CD4-positive, alpha-beta T cell treated with Interleukin-4 for 1 hour (primary cell): ENCODE data around the gene PHF23.

Experiments
- DNase-seq, 2 donors: peaks; one replicate each; pipeline ENCODE4 v3.0.0-alpha.2; 2020 to 2022

PHF23 gene

DNA sequence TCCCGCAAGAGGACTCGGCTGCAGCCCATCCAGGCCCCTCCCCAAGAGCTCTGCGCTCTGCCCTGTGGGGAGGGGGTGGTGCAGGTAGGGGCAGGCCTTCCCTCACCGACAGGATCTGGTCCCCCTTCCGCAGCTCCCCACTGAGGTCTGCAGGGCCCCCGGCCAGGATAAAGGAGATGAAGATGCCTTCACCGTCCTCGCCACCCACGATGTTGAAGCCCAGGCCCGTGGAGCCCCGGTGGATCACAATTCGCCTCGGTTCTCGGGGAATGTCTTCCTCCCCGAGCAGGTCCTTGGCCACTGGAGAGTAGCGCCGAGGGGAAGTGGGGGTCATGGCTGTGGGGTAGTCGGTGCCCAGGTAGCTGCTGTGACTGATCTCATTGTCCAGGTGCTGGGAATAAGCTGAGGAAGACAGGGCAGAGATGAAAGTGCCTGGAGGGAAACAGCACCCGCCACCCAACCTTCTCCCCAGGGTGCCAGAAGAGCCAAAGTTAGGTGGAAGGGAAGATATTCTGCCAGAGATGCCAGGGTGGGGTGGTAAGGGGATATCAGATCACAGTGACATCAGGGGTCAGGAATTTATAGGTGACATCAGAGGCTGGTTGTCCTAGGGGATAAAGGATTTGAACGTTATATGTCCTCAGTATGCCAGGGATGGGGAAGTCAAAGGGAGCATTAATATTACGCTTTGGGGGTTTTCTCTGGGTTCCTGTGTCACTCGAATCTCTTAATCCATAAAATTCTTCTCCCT, 42.4 kb downstream of the PHF23 start:
- no peak for DNase-seq

DNA sequence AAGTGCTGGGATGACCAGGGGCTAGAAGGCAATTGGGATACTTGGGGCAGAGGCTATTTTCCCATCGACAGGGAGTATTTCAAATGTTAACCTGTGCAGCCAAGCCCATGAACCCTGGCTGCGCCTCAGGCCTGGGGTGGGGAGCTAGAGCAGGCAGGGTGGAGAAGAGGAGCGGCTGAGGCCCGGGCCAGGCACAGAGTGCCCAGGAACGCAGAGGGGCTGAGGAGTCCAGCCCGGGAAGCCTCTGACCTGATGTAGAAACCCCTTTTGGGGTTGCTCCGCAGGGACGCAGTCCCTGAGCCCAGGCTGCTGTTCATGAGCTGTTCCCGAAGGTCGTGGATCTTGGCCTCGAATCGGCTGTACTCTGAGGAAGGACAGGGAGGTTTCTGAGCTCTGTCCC, 43.3 kb downstream of the PHF23 start:
- DNase-seq, result no peak

DNA sequence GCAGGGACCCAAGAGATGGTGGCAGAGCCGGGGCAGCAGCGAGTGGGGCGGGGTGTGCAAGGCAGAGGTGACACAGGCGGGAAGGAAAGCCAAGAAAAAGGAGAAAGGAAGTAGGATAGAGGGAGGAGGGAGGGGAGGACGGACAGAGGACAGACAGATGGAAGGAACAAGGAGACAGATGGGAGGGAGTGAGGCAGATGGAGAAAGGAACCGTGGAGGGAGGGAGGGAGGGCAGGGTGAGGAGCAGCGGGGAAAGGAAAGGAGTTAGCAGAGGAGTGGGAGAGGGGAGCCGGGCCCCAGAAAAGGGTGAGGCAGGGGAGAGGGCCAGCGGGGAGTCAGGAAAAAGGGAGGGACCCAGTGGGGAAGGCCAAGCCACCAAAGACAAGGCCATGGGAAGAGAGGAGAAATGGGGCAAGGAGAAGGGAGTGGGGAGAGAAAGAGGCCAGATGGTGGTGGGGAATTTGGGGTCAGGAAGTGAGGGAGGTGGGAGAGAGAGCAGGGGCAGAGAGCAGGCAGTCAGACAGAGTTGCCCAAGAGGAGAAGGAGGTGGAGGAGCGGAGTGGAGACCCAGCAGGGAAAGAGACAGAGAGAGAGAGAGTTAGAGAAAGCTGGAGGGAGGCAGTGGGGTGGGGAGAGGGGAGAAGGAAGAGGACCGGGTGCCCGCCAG, 46.9 kb downstream of the PHF23 start:
- DNase-seq, result no peak

DNA sequence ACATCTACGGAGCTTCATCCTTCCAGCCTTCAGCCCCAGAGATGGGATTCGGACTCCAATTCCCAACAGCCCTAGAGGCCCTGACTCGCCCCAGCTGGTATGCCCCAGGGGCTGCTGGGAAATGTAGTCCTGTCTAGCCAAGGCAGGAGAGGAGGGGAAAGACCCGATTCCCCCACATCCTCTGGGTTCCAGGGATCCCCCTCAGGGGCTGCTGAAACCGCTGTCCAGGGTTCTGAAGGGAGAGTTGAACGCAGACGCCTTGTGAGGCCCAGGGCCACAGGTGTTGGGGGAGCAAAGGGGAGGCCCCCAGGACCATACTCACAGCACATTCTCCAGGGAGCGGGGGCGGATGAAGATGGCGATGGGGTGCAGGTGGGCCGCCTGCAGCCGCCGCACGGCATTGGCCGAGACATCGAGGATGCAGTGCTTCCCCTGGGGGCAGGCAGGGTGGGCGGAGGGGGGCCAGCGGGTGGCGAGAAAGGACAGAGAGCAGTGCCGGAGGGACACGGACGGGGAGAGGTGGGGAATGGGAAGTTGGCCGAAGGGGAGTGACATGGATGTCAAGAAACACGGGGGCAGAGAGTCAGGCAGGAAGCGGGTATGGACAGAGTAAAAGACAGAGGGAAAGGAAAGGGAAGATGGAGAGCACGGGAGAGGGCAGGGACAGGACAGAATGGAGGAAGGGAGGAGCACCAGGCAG, 47.5 kb downstream of the PHF23 start:
- DNase-seq, result peak in 1 of 2 donors; percentile 33

DNA sequence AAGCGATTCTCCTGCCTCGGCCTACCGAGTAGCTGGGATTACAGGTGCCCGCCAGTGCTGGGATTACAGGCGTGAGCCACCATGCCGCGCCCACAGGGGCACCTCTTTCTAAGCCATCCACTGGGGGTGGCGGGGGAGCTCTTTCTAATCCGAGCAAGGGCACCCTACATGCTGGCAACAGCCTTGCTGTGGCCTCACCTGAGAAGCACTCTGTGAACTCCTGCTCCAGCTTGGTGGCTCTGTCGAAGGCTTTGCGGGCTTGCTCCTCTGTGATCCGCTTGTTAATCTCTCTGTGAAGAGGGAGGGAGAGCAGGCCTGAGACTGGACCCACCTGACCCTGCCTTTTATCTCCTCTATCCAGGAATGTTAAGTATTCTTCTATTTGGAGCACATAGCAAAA, 48.2 kb downstream of the PHF23 start:
- DNase-seq, result no peak

DNA sequence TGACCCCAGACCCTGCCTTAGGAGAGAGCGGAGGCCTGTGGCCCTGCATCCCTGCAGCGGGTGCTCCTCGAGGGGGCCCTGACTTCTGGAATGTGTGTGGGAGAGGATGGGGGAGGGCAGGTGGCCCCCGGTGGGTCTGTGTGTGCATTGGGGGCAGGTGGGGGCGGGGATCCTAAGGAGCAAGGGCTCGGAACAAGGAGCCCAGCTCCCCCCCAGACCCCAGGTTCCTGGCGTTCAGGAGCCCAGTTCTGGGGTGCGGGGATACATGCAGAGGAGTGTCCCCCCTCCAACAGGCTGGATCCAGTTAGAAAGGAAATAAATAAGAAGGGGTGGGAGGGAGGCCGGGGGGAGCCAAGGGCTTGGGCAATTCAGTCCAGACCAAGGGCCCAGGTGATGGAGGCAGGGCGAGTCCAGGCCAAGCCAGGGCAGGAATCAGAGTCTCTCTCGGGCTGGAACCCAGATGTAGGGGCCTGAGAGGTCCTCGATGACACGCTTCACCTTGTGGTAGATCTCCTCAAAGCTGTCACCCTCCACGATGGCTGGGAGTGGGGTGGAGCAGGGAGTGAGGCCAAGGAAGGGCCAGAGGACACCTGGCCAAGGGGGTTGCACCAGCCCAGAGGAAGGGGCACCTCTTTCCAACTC, 48.9 kb downstream of the PHF23 start:
- DNase-seq, result no peak

DNA sequence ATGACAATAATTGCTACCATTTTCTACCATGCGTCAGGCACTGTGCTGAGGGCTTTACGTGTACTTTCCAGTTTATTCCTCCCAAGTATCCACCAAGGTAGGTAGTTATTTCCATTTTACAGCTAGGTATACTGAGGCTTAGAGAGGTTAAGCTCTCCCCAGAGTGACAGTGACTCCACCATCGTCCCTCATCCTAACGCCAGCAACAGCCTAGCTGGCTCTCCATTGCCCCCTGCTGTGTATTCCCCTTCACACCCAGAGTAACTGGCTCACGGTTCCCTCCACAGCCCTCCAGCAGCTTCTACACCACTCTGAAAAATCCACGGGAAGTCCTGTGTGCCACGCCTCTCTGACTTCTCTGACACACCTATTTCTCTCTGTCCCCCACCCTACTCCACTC, 53.0 kb downstream of the PHF23 start:
- DNase-seq, result no peak
